ENCODE results near the gene SORCS2.

Gene SORCS2

GRCh38 chr4:7558436-7558835, 366.1 kb downstream of the SORCS2 start:
- no peak overlapping the region for H3K4me3 ChIP-seq (ENCODE audit: low read depth, low read length)
- H3K36me3 ChIP-seq (ENCODE audit: control insufficient read depth in 2 of 2, insufficient read depth in 1 of 2, low read length in 2 of 2) = no peaks in the 10 kb centered on the region
- no peak overlapping the region for H3K27ac ChIP-seq (ENCODE audit: extremely low read depth, low read depth, low read length)
- POLR2A ChIA-PET = no interaction called here
- TF ChIP-seq ZNF184 (tag by site-specific recombination; IDR thresholded peaks at IDR 0.05) (no peak), ZNF488 (tag by site-specific recombination; IDR thresholded peaks at IDR 0.05) (no peak), ZNF664 (tag by site-specific recombination; IDR thresholded peaks at IDR 0.05) (no peak), ZNF138 (tag by site-specific recombination; IDR thresholded peaks at IDR 0.05; ENCODE audit: borderline replicate concordance) (no peak), ZNF211 (tag by site-specific recombination; IDR thresholded peaks at IDR 0.05; ENCODE audit: low read depth) (no peak), ZNF791 (tag by site-specific recombination; IDR thresholded peaks at IDR 0.05) (no peak), ZFP69B (tag by site-specific recombination; IDR thresholded peaks at IDR 0.05) (no peak), KLF10 (tag by site-specific recombination; IDR thresholded peaks at IDR 0.05) (no peak), KLF9 (tag by site-specific recombination; IDR thresholded peaks at IDR 0.05; ENCODE audit: low read depth) (no peak), ZNF510 (tag by site-specific recombination; IDR thresholded peaks at IDR 0.05; ENCODE audit: insufficient replicate concordance) (no peak), ELK4 (IDR thresholded peaks at IDR 0.05; ENCODE audit: borderline replicate concordance, low read depth, low read length) (no peak), ZBTB11 (tag by site-specific recombination; conservative IDR thresholded peaks at IDR 0.05; ENCODE audit: low read depth) (no peak), TRIM28 (IDR thresholded peaks at IDR 0.05; ENCODE audit: borderline replicate concordance, low read length) (no peak), PBX3 (CRISPR knock-in tag; IDR thresholded peaks at IDR 0.05) (no peak), BCL6B (tag by site-specific recombination; IDR thresholded peaks at IDR 0.05) (no peak), ZNF2 (tag by site-specific recombination; IDR thresholded peaks at IDR 0.05) (no peak)
- H3K4me1 ChIP-seq (ENCODE audit: control insufficient read depth, insufficient read depth, low read length) = no peaks in the 10 kb centered on the region
- no peaks in the 10 kb centered on the region for H3K9me3 ChIP-seq (ENCODE audit: control insufficient read depth, insufficient read depth, low read depth, low read length)
- CTCF ChIA-PET = no interaction called here

GRCh38 chr4:7559316-7559715, 367.0 kb downstream of the SORCS2 start:
- ChIA-PET POLR2A (no interaction called here), CTCF (no interaction called here)
- Histone ChIP-seq H3K36me3 (ENCODE audit: control insufficient read depth in 2 of 2, insufficient read depth in 1 of 2, low read length in 2 of 2) (no peaks in the 10 kb centered on the region), H3K4me3 (ENCODE audit: low read depth, low read length) (no peak overlapping the region), H3K9me3 (ENCODE audit: control insufficient read depth, insufficient read depth, low read depth, low read length) (no peaks in the 10 kb centered on the region), H3K27ac (ENCODE audit: extremely low read depth, low read depth, low read length) (no peak overlapping the region), H3K4me1 (ENCODE audit: control insufficient read depth, insufficient read depth, low read length) (no peaks in the 10 kb centered on the region)
- TF ChIP-seq ZBTB7A (tag by site-specific recombination; IDR thresholded peaks at IDR 0.05; ENCODE audit: low read depth) (no peak), ZNF350 (tag by site-specific recombination; IDR thresholded peaks at IDR 0.05) (no peak), ATF2 (tag by site-specific recombination; IDR thresholded peaks at IDR 0.05; ENCODE audit: low read depth) (no peak), ZNF501 (tag by site-specific recombination; IDR thresholded peaks at IDR 0.05) (no peak), ZNF214 (tag by site-specific recombination; IDR thresholded peaks at IDR 0.05; ENCODE audit: borderline replicate concordance) (no peak), ZNF2 (tag by site-specific recombination; IDR thresholded peaks at IDR 0.05) (no peak), ZBTB44 (tag by site-specific recombination; IDR thresholded peaks at IDR 0.05) (no peak), ZNF18 (tag by site-specific recombination; IDR thresholded peaks at IDR 0.05) (no peak)

Measured in HEK293 (cell line).